ENCODE results near the gene GFRA1. TPM values are rescaled to one million over a fixed set of nuclear protein-coding genes. Genes with fewer than 3 reads are reported as not detected.

GFRA1 gene
- total and polyA plus RNA-seq, 2 experiments from 2014 or later, result 0.48 to 2.9 TPM

DNA sequence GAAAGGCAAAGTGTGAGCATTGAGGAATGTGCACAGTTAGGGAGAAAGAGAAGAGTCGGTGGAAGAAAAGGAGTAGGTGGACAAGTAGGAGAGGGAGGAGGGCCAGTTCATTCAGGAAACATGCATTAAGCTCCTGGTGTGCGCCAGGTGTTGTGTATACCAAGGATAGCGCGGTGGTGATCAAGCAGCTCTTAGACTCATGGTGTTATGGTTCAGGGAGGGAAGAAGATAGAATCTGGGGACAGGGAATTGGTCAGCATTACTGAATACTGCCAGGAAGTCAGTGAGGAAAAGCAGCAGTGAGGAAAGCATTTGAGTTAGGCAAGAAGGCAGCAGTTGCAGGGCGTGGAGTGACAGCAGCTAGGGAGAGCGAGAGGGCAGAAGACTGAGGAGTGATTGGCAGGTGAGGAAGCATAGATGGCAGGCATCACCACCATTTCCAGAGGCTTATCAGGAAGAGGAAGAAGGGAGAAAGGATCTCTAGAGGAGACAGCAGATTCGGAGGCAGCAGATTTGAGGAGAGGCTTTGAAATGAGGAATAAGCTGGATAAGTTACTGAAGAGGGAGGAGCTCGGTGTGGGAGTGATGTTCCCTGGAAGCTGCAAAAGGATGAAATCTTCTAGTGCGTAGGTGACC lies 265.6 kb downstream of the GFRA1 start:
- no peaks in the 10 kb centered on the region for H3K4me1 ChIP-seq (ENCODE audit: insufficient read depth)
- DNase-seq (ENCODE audit: low spot score), result no peak
- no peak overlapping the region for H3K27ac ChIP-seq
- no peak overlapping the region for H3K4me2 ChIP-seq
- no peaks in the 10 kb centered on the region for H3K79me2 ChIP-seq
- no peaks in the 10 kb centered on the region for H4K20me1 ChIP-seq (ENCODE audit: insufficient read depth, poor library complexity, severe bottlenecking)
- 81% methylated on average over 9 of the region's 9 CpGs for WGBS (ENCODE audit: low lambda C conversion rate, missing lambda C conversion rate)
- TF ChIP-seq EZH2phosphoT487 (IDR thresholded peaks at IDR 0.05; ENCODE audit: low read depth, severe bottlenecking, unreplicated experiment) (no peak), EZH2 (IDR thresholded peaks at IDR 0.05; ENCODE audit: borderline replicate concordance) (no peak)
- TF ChIP-seq, protein P1, sequence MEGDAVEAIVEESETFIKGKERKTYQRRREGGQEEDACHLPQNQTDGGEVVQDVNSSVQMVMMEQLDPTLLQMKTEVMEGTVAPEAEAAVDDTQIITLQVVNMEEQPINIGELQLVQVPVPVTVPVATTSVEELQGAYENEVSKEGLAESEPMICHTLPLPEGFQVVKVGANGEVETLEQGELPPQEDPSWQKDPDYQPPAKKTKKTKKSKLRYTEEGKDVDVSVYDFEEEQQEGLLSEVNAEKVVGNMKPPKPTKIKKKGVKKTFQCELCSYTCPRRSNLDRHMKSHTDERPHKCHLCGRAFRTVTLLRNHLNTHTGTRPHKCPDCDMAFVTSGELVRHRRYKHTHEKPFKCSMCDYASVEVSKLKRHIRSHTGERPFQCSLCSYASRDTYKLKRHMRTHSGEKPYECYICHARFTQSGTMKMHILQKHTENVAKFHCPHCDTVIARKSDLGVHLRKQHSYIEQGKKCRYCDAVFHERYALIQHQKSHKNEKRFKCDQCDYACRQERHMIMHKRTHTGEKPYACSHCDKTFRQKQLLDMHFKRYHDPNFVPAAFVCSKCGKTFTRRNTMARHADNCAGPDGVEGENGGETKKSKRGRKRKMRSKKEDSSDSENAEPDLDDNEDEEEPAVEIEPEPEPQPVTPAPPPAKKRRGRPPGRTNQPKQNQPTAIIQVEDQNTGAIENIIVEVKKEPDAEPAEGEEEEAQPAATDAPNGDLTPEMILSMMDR (IDR thresholded peaks at IDR 0.05; ENCODE audit: poor library complexity), result no peak
- H3K9me2 ChIP-seq (replicated peaks; ENCODE audit: insufficient read depth), result no peaks in the 10 kb centered on the region
- no peak overlapping the region for H2AFZ ChIP-seq
- H3K36me3 ChIP-seq (replicated peaks; ENCODE audit: insufficient read depth, low read depth), result no peaks in the 10 kb centered on the region
- no peak overlapping the region for H3K4me3 ChIP-seq
- peaks cover 9% of the 10 kb centered on the region for H3K27me3 ChIP-seq
- H3K9me3 ChIP-seq (ENCODE audit: low read depth), result no peaks in the 10 kb centered on the region

Other genes with a start within 250 kb of the GFRA1 start
- not detected in 2 replicates for gene CCDC172, start 51.2 kb upstream of the GFRA1 start, total RNA-seq
- gene CCDC172, start 51.2 kb upstream of the GFRA1 start, polyA plus RNA-seq, result not detected in 2 replicates
- 0.93 and 1.0 TPM in 2 replicates for gene PNLIPRP3, start 154.6 kb upstream of the GFRA1 start, total RNA-seq
- 0.46 TPM in 1 of 2 replicates, not detected in the other for gene PNLIPRP3, start 154.6 kb upstream of the GFRA1 start, polyA plus RNA-seq

All from hepatocyte (in vitro differentiated cells).